SU-DHL-6 (cell line): ENCODE measurements around the gene WDR17.

ENCODE experiments used
- H2AFZ ChIP-seq: fragments of 200-600 bp; sonication (generic); 2 replicates; pipeline ENCODE4 v1.6.1; 2014; ENCODE audit warnings: low read depth, mild to moderate bottlenecking, moderate library complexity, mixed read lengths, antibody characterized with exemption, low read length; ENCODE audit not compliant: severe bottlenecking
- H3F3A ChIP-seq: fragments of 200-600 bp; shearing (Covaris generic); 2 replicates; pipeline ENCODE4 v1.6.0; 2016; ENCODE audit warnings: antibody characterized with exemption, mild to moderate bottlenecking; ENCODE audit not compliant: insufficient read depth
- H3K27ac ChIP-seq: fragments of 200-600 bp; sonication (generic); 2 replicates; pipeline ENCODE4 v1.5.1; 2016; ENCODE audit warnings: low read depth, mild to moderate bottlenecking, low read length, moderate library complexity, mixed read lengths
- H3K27me3 ChIP-seq: fragments of 200-600 bp; sonication (generic), shearing (Covaris generic); 2 replicates; pipeline ENCODE4 v1.6.0; 2014; ENCODE audit warnings: mild to moderate bottlenecking, low read length
- H3K36me3 ChIP-seq: fragments of 200-600 bp; sonication (generic); 2 replicates; pipeline ENCODE4 v1.6.1; 2014; ENCODE audit warnings: mild to moderate bottlenecking, low read length, mixed read lengths
- H3K4me2 ChIP-seq: fragments of 300-600, 200-600 bp; shearing (Covaris generic), sonication (generic); 2 replicates; pipeline ENCODE4 v1.6.0; 2014; ENCODE audit warnings: low read length, low read depth, mild to moderate bottlenecking; ENCODE audit not compliant: poor library complexity, severe bottlenecking
- H3K4me3 ChIP-seq: fragments of 200-600 bp; sonication (generic); 2 replicates; pipeline ENCODE4 v1.5.1; 2014; ENCODE audit warnings: antibody characterized with exemption, low read length, mild to moderate bottlenecking, mixed read lengths; ENCODE audit not compliant: insufficient read depth, poor library complexity, severe bottlenecking
- H3K79me2 ChIP-seq: fragments of 200-600 bp; sonication (generic); 2 replicates; pipeline ENCODE4 v1.6.1; 2014; ENCODE audit warnings: mild to moderate bottlenecking, low read length, moderate library complexity; ENCODE audit not compliant: insufficient read depth
- H3K9ac ChIP-seq: fragments of 200-600 bp; sonication (generic); 2 replicates; pipeline ENCODE4 v1.7.0; 2014; ENCODE audit warnings: mild to moderate bottlenecking, low read length
- H3K9me2 ChIP-seq: fragments of 200-600 bp; sonication (generic); replicated peaks from 2 replicates; pipeline ENCODE4 v1.6.1; 2014; ENCODE audit warnings: low read length; ENCODE audit not compliant: insufficient read depth
- H3K9me3 ChIP-seq: fragments of 200-600 bp; sonication (generic); 2 replicates; pipeline ENCODE4 v1.6.1; 2014; ENCODE audit warnings: low read length, mixed read lengths; ENCODE audit not compliant: insufficient read depth
- H4K20me1 ChIP-seq: fragments of 200-600 bp; sonication (generic); 2 replicates; pipeline ENCODE4 v1.6.1; 2014; ENCODE audit warnings: low read depth, mild to moderate bottlenecking, antibody characterized with exemption, low read length, moderate library complexity, mixed read lengths
- EZH2phosphoT487 ChIP-seq: fragments of 200-600 bp; sonication (generic), shearing (Covaris generic); conservative IDR thresholded peaks from 2 replicates; pipeline ENCODE4 v1.6.1; 2018; ENCODE audit warnings: mild to moderate bottlenecking, antibody characterized with exemption, low read length, moderate library complexity, mixed read lengths
- TF ChIP-seq, protein P1 (sequence below): fragments of 200-600 bp; sonication (generic); IDR thresholded peaks from one replicate; pipeline ENCODE4 v1.5.1; 2017; ENCODE audit warnings: antibody characterized with exemption, mild to moderate bottlenecking, low read length, moderate library complexity; ENCODE audit not compliant: insufficient read depth, poor library complexity, severe bottlenecking

Gene WDR17

GRCh38 chr4:176217510-176217909 is 151.9 kb downstream of the WDR17 start:
- Histone ChIP-seq H3K79me2 (no peaks in the 10 kb centered on the region), H3F3A (0 out of 2 replicates have a peak, but pooled peaks cover 3% of the 10 kb centered on the region), H3K27ac (no peak overlapping the region), H3K4me3 (no peak overlapping the region), H3K27me3 (no peaks in the 10 kb centered on the region), H3K9me2 (no peaks in the 10 kb centered on the region), H3K9ac (no peak overlapping the region), H3K4me2 (no peak overlapping the region), H4K20me1 (no peaks in the 10 kb centered on the region), H3K36me3 (no peaks in the 10 kb centered on the region), H3K9me3 (no peaks in the 10 kb centered on the region), H2AFZ (no peak overlapping the region)
- TF ChIP-seq, protein P1, sequence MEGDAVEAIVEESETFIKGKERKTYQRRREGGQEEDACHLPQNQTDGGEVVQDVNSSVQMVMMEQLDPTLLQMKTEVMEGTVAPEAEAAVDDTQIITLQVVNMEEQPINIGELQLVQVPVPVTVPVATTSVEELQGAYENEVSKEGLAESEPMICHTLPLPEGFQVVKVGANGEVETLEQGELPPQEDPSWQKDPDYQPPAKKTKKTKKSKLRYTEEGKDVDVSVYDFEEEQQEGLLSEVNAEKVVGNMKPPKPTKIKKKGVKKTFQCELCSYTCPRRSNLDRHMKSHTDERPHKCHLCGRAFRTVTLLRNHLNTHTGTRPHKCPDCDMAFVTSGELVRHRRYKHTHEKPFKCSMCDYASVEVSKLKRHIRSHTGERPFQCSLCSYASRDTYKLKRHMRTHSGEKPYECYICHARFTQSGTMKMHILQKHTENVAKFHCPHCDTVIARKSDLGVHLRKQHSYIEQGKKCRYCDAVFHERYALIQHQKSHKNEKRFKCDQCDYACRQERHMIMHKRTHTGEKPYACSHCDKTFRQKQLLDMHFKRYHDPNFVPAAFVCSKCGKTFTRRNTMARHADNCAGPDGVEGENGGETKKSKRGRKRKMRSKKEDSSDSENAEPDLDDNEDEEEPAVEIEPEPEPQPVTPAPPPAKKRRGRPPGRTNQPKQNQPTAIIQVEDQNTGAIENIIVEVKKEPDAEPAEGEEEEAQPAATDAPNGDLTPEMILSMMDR: no peak

DNA sequence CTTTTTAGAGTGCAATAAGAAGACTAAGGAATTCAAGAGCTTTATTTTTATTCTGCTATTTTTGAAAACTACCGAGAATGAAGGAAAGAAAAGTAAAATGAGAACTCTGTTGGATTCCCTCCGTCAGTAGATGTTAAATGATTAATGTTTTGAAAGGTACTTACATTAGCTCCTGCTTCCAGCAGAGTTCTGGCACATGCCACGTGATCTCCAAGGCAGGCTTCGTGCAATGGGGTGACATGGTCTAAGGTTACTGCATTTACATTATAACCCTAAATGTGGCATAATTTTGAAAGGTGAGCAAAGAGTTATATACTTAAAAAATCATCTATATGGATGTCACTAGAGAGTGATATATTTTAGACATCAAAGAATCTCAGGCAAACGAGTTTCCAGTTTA is 156.5 kb downstream of the WDR17 start:
- Histone ChIP-seq H3K4me2 (no peak overlapping the region), H3K9me2 (no peaks in the 10 kb centered on the region), H3K4me3 (no peak overlapping the region), H3K27ac (no peak overlapping the region), H3K27me3 (no peaks in the 10 kb centered on the region), H3K9me3 (no peaks in the 10 kb centered on the region), H3F3A (0 out of 2 replicates have a peak, but pooled peaks cover 3% of the 10 kb centered on the region), H3K36me3 (no peaks in the 10 kb centered on the region), H4K20me1 (no peaks in the 10 kb centered on the region), H3K79me2 (no peaks in the 10 kb centered on the region), H2AFZ (no peak overlapping the region), H3K9ac (no peak overlapping the region)
- TF ChIP-seq, protein P1: no peak
- no peak for TF ChIP-seq EZH2phosphoT487

DNA sequence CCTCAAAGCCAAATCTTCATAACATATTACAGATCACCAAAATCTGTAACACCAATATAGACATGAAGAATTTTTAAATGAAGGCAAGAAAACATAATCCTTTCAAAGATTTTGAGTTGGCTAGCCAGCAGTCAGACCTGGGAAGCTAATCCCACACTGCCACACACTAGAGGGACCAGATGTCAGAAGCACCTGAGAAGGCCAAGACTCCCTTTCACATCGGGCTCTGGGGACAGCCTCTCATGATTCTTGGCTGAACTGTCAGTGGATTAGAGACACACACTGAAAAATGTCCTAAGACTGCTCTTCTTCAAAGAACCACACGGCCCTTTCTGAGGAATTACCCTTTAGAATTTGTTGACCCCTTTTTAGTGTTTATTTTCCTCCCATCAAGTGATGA is 157.9 kb downstream of the WDR17 start:
- Histone ChIP-seq H3K4me3 (no peak overlapping the region), H3K79me2 (no peaks in the 10 kb centered on the region), H3K9me3 (no peaks in the 10 kb centered on the region), H2AFZ (no peak overlapping the region), H3F3A (no peaks in the 10 kb centered on the region), H3K9ac (no peak overlapping the region), H3K27me3 (no peaks in the 10 kb centered on the region), H3K4me2 (no peak overlapping the region), H3K36me3 (no peaks in the 10 kb centered on the region), H3K27ac (no peak overlapping the region), H4K20me1 (no peaks in the 10 kb centered on the region), H3K9me2 (no peaks in the 10 kb centered on the region)
- TF ChIP-seq, protein P1: no peak
- TF ChIP-seq EZH2phosphoT487: no peak
